Thoracic aorta (tissue), 2 donors: ENCODE data around the gene BSN. TPM values are rescaled to one million over a fixed set of nuclear protein-coding genes. Genes with fewer than 3 reads are reported as not detected.

Experiments
- ATAC-seq: fragments of 150-250 bp; one replicate; pipeline ENCODE4 v1.8.0; 2017; ENCODE audit warnings: low read depth; ENCODE audit not compliant: insufficient number of reproducible peaks, low FRiP score
- DNase-seq: peaks from one replicate; pipeline ENCODE4 v3.0.0-alpha.2; 2020; ENCODE audit warnings: low spot score
- H3K27ac ChIP-seq, 2 donors: fragments of 200-600 bp; sonication (generic); 1 replicate in 1 of 2; 2 replicates in 1 of 2; pipeline ENCODE4 v1.5.1; 2016; ENCODE audit warnings: mild to moderate bottlenecking in 2 of 2, moderate library complexity in 2 of 2
- H3K27me3 ChIP-seq: fragments of 200-600 bp; sonication (generic); replicated peaks from 2 replicates; pipeline ENCODE4 v1.6.0; 2016; ENCODE audit warnings: mild to moderate bottlenecking; ENCODE audit not compliant: insufficient read depth
- H3K36me3 ChIP-seq: fragments of 200-600 bp; sonication (generic); one replicate; pipeline ENCODE4 v1.5.1; 2016
- H3K4me1 ChIP-seq, 2 donors: fragments of 200-600 bp; sonication (generic); 1 replicate in 1 of 2; 2 replicates in 1 of 2; pipeline versions ENCODE4 v1.5.1 to v1.6.0; 2016; ENCODE audit warnings: low read depth in 2 of 2, mild to moderate bottlenecking in 1 of 2; ENCODE audit not compliant: control insufficient read depth in 1 of 2
- H3K4me3 ChIP-seq: fragments of 200-600 bp; sonication (generic); 2 replicates; pipeline ENCODE4 v1.5.1; 2016; ENCODE audit warnings: mild to moderate bottlenecking
- H3K9me3 ChIP-seq: fragments of 200-600 bp; sonication (generic); 2 replicates; pipeline ENCODE4 v1.5.1; 2016
- CTCF ChIP-seq: fragments of 200-600 bp; sonication (generic); IDR thresholded peaks from one replicate; pipeline ENCODE4 v1.5.1; 2019; ENCODE audit warnings: antibody characterized with exemption
- total RNA-seq, 2 donors: library from RNA; depleted of rRNA; stranded (reverse); fragments of >200 nt; gene quantifications; one replicate each; pipeline versions ENCODE4 v1.1.0 to v1.2.3, GENCODE V29; 2016

BSN gene
- total RNA-seq, 2 donors from 2014 or later, result 0.27 to 0.35 TPM

GRCh38 chr3:49662720-49663413 is 108.6 kb downstream of the BSN start:
- Histone ChIP-seq H3K4me1 (no peaks in the 10 kb centered on the region), H3K9me3 (no peaks in the 10 kb centered on the region), H3K27ac (no peak overlapping the region), H3K36me3 (no peaks in the 10 kb centered on the region), H3K27me3 (no peaks in the 10 kb centered on the region), H3K4me3 (no peak overlapping the region)
- no peak for ATAC-seq
- no peak for DNase-seq
- TF ChIP-seq CTCF, result no peak

- no peak for ATAC-seq
- Histone ChIP-seq H3K9me3 (no peaks in the 10 kb centered on the region), H3K4me3 (no peak overlapping the region), H3K36me3 (no peaks in the 10 kb centered on the region), H3K27ac (no peak overlapping the region), H3K27me3 (no peaks in the 10 kb centered on the region), H3K4me1 (no peaks in the 10 kb centered on the region)
- no peak for TF ChIP-seq CTCF
- no peak for DNase-seq
Observed at GRCh38 chr3:49663831-49664230, 109.6 kb downstream of the BSN start.

- H3K27me3 ChIP-seq, result no peaks in the 10 kb centered on the region
- no peak overlapping the region for H3K4me3 ChIP-seq
- ATAC-seq, result no peak
- no peaks in the 10 kb centered on the region for H3K9me3 ChIP-seq
- no peaks in the 10 kb centered on the region for H3K36me3 ChIP-seq
- H3K4me1 ChIP-seq, result no peaks in the 10 kb centered on the region
- no peak overlapping the region for H3K27ac ChIP-seq
- TF ChIP-seq CTCF, result no peak
- DNase-seq, result no peak
Observed at GRCh38 chr3:49664300-49664699, 110.0 kb downstream of the BSN start.

- H3K36me3 ChIP-seq, result no peaks in the 10 kb centered on the region
- H3K27me3 ChIP-seq, result no peaks in the 10 kb centered on the region
- ATAC-seq, result no peak
- no peaks in the 10 kb centered on the region for H3K9me3 ChIP-seq
- no peaks in the 10 kb centered on the region for H3K4me1 ChIP-seq
- no peak overlapping the region for H3K27ac ChIP-seq
- H3K4me3 ChIP-seq, result no peak overlapping the region
- no peak for TF ChIP-seq CTCF
- no peak for DNase-seq
Observed at GRCh38 chr3:49665822-49666519, 111.7 kb downstream of the BSN start.

GRCh38 chr3:49666592-49666991 is 112.3 kb downstream of the BSN start:
- no peak for TF ChIP-seq CTCF
- no peak overlapping the region for H3K27ac ChIP-seq
- no peaks in the 10 kb centered on the region for H3K36me3 ChIP-seq
- no peak overlapping the region for H3K4me3 ChIP-seq
- H3K4me1 ChIP-seq, result no peaks in the 10 kb centered on the region
- DNase-seq (no peak), ATAC-seq (no peak)
- H3K9me3 ChIP-seq, result no peaks in the 10 kb centered on the region
- H3K27me3 ChIP-seq, result no peaks in the 10 kb centered on the region
